Caco-2 (cell line): ENCODE data around the gene CSMD2. TPM values are rescaled to one million over a fixed set of nuclear protein-coding genes. Genes with fewer than 3 reads are reported as not detected.

Source experiments
- BruUV-seq: library from RNA; stranded (reverse); fragments of 400-500 nt; replicated peaks from 2 replicates; lab custom pipeline; 2021; lab: Mats Ljungman, UMichigan
- CTCF ChIA-PET: fragments of 300-600 bp; sonication (Branson Sonifier 250); formaldehyde crosslinking; loops from one replicate; lab custom pipeline; 2022; ENCODE audit warnings: antibody characterized with exemption; lab: Charles Lee
- POLR2A ChIA-PET: fragments of 300-600 bp; sonication (Branson Sonifier 250); formaldehyde crosslinking; loops from one replicate; lab custom pipeline; 2022; ENCODE audit warnings: antibody characterized with exemption; lab: Charles Lee
- DNase-seq, 2 experiments: peaks; one replicate each; pipeline versions ENCODE4 v3.0.0 to v3.0.0-alpha.2; 2020 to 2022
- H3K27me3 ChIP-seq: replicated peaks from 2 replicates; pipeline ENCODE4 v1.6.0; 2011; ENCODE audit warnings: low read length; ENCODE audit not compliant: control insufficient read depth, insufficient read depth
- H3K36me3 ChIP-seq: 2 replicates; pipeline ENCODE4 v1.5.1; 2011; ENCODE audit warnings: low read length; ENCODE audit not compliant: control insufficient read depth, insufficient read depth
- H3K4me1 ChIP-seq: fragments of 250-450 bp; sonication (Bioruptor Pico); 2 replicates; pipeline ENCODE4 v1.5.1; 2020; ENCODE audit warnings: mild to moderate bottlenecking
- H3K4me3 ChIP-seq: 2 replicates; pipeline ENCODE4 v1.5.1; 2011; ENCODE audit warnings: low read depth, mild to moderate bottlenecking, control low read depth, low read length
- H3K9me3 ChIP-seq: fragments of 250-450 bp; sonication (Bioruptor Pico); 2 replicates; pipeline ENCODE4 v1.5.1; 2020; ENCODE audit warnings: mild to moderate bottlenecking, moderate library complexity
- H3K27ac Mint-ChIP-seq: one replicate; pipeline ENCODE4 v1.8.0; 2022; ENCODE audit warnings: mixed read lengths; ENCODE audit not compliant: unreplicated experiment
- H3K27me3 Mint-ChIP-seq: one replicate; pipeline ENCODE4 v1.8.0; 2022; ENCODE audit warnings: mixed read lengths; ENCODE audit not compliant: insufficient read depth, unreplicated experiment
- H3K36me3 Mint-ChIP-seq: one replicate; pipeline ENCODE4 v1.8.0; 2022; ENCODE audit warnings: mild to moderate bottlenecking, mixed read lengths; ENCODE audit not compliant: insufficient read depth, unreplicated experiment
- H3K4me1 Mint-ChIP-seq: one replicate; pipeline ENCODE4 v1.8.0; 2022; ENCODE audit warnings: low read depth, mixed read lengths; ENCODE audit not compliant: unreplicated experiment
- H3K4me3 Mint-ChIP-seq: one replicate; pipeline ENCODE4 v1.8.0; 2022; ENCODE audit warnings: mild to moderate bottlenecking, moderate library complexity, mixed read lengths; ENCODE audit not compliant: unreplicated experiment
- H3K9me3 Mint-ChIP-seq: one replicate; pipeline ENCODE4 v1.8.0; 2022; ENCODE audit warnings: mixed read lengths; ENCODE audit not compliant: unreplicated experiment
- CTCF ChIP-seq, 2 experiments: fragments of 200-600 bp in 1 of 2; IDR thresholded peaks; 1 replicate in 1 of 2; 2 replicates in 1 of 2; pipeline versions ENCODE4 v1.5.1 to v1.8.0; 2011 to 2022; ENCODE audit warnings: antibody characterized with exemption in 1 of 2, control low read depth in 1 of 2, inconsistent platforms in 1 of 2, low read depth in 1 of 2, low read length in 1 of 2, mild to moderate bottlenecking in 1 of 2, moderate library complexity in 1 of 2; ENCODE audit not compliant: insufficient read depth in 1 of 2, severe bottlenecking in 1 of 2, unreplicated experiment in 1 of 2
- intact Hi-C: fragments of 100-400 bp; cut with micrococcal nuclease; formaldehyde crosslinking; loops from one replicate; pipeline ENCODE4 v1.10.0; 2022; ENCODE audit not compliant: unreplicated experiment
- total RNA-seq: library from RNA; stranded (reverse); gene quantifications from 2 replicates; pipeline ENCODE4 v1.2.3, GENCODE V29; 2022

Gene CSMD2
- total RNA-seq, 1 experiment from 2014 or later = not detected

- Histone ChIP-seq H3K27me3 (no peaks in the 10 kb centered on the region), H3K9me3 (no peaks in the 10 kb centered on the region), H3K36me3 (no peaks in the 10 kb centered on the region), H3K4me3 (no peak overlapping the region), H3K4me1 (no peaks in the 10 kb centered on the region)
- H3K36me3 Mint-ChIP-seq = no peaks in the 10 kb centered on the region
- H3K4me3 Mint-ChIP-seq = no peak overlapping the region
- ChIA-PET POLR2A (no interaction called here), CTCF (no interaction called here)
- no peak overlapping the region for H3K27ac Mint-ChIP-seq
- intact Hi-C loops = no loop called here
- no peak for DNase-seq
- BruUV-seq = no TSS peak
- no peaks in the 10 kb centered on the region for H3K4me1 Mint-ChIP-seq
- TF ChIP-seq CTCF (IDR thresholded peaks at IDR 0.05; ENCODE audit: insufficient read depth in 1 of 2, low read depth in 1 of 2, low read length in 1 of 2, severe bottlenecking in 1 of 2, unreplicated experiment in 1 of 2) = no peak
- H3K27me3 Mint-ChIP-seq = peaks cover 15% of the 10 kb centered on the region
- H3K9me3 Mint-ChIP-seq = no peaks in the 10 kb centered on the region
Observed at GRCh38 chr1:33738536-33738935, 426.5 kb downstream of the CSMD2 start.

- H3K4me1 Mint-ChIP-seq = no peaks in the 10 kb centered on the region
- Histone ChIP-seq H3K4me3 (no peak overlapping the region), H3K4me1 (no peaks in the 10 kb centered on the region), H3K27me3 (no peaks in the 10 kb centered on the region), H3K36me3 (no peaks in the 10 kb centered on the region), H3K9me3 (no peaks in the 10 kb centered on the region)
- BruUV-seq = no TSS peak
- CTCF ChIA-PET = no interaction called here
- POLR2A ChIA-PET = no interaction called here
- H3K27ac Mint-ChIP-seq = no peak overlapping the region
- no peak for DNase-seq
- intact Hi-C loops = no loop called here
- peaks cover 16% of the 10 kb centered on the region for H3K27me3 Mint-ChIP-seq
- no peak overlapping the region for H3K4me3 Mint-ChIP-seq
- no peaks in the 10 kb centered on the region for H3K9me3 Mint-ChIP-seq
- no peak for TF ChIP-seq CTCF (IDR thresholded peaks at IDR 0.05; ENCODE audit: insufficient read depth in 1 of 2, low read depth in 1 of 2, low read length in 1 of 2, severe bottlenecking in 1 of 2, unreplicated experiment in 1 of 2)
- H3K36me3 Mint-ChIP-seq = no peaks in the 10 kb centered on the region
Observed at GRCh38 chr1:33736496-33736895, 428.5 kb downstream of the CSMD2 start.

- H3K4me1 Mint-ChIP-seq = no peaks in the 10 kb centered on the region
- no peaks in the 10 kb centered on the region for H3K36me3 Mint-ChIP-seq
- BruUV-seq = no TSS peak
- ChIA-PET POLR2A (interaction anchor here (0.7 kb wide), 1 partner anchor 51 kb away, joined by 3 read pairs; no protein-coding TSS in a partner anchor), CTCF (interaction anchor here (1.4 kb wide), 1 partner anchor 378 kb away, joined by 3 read pairs; no protein-coding TSS in a partner anchor)
- Histone ChIP-seq H3K4me3 (no peak overlapping the region), H3K4me1 (no peaks in the 10 kb centered on the region), H3K9me3 (no peaks in the 10 kb centered on the region), H3K36me3 (no peaks in the 10 kb centered on the region), H3K27me3 (no peaks in the 10 kb centered on the region)
- peaks cover 16% of the 10 kb centered on the region for H3K27me3 Mint-ChIP-seq
- no peak for TF ChIP-seq CTCF (IDR thresholded peaks at IDR 0.05; ENCODE audit: insufficient read depth in 1 of 2, low read depth in 1 of 2, low read length in 1 of 2, severe bottlenecking in 1 of 2, unreplicated experiment in 1 of 2)
- intact Hi-C loops = no loop called here
- H3K9me3 Mint-ChIP-seq = no peaks in the 10 kb centered on the region
- H3K27ac Mint-ChIP-seq = no peak overlapping the region
- H3K4me3 Mint-ChIP-seq = no peak overlapping the region
- DNase-seq = no peak
Observed at GRCh38 chr1:33735624-33736023, 429.4 kb downstream of the CSMD2 start.
